Spleen (tissue), 11 donors: ENCODE results near the gene SUN5. TPM values are rescaled to one million over a fixed set of nuclear protein-coding genes. Genes with fewer than 3 reads are reported as not detected.
A peak's percentile ranks its signal among the peaks of the same experiment; 100 is the strongest.

Experiments
- DNase-seq: peaks from one replicate; pipeline ENCODE4 v3.0.0-alpha.2; 2020
- H3K27ac ChIP-seq, 8 donors: fragments of 200-600 bp; sonication (generic) in 7 of 8; 1 replicate in 4 of 8; 2 replicates in 4 of 8; pipeline versions ENCODE4 v1.5.0 to v1.8.0; 2016 to 2021; ENCODE audit warnings: inconsistent platforms in 4 of 8, mild to moderate bottlenecking in 4 of 8, moderate library complexity in 1 of 8
- H3K27me3 ChIP-seq, 7 donors: fragments of 200-600 bp; sonication (generic) in 6 of 7; replicated peaks in 1 of 7; 1 replicate in 4 of 7; 2 replicates in 3 of 7; pipeline versions ENCODE4 v1.5.0 to v1.8.0; 2016 to 2021; ENCODE audit warnings: inconsistent platforms in 3 of 7, mild to moderate bottlenecking in 1 of 7
- H3K36me3 ChIP-seq, 6 donors: fragments of 200-600 bp; sonication (generic) in 5 of 6; 1 replicate in 4 of 6; 2 replicates in 2 of 6; pipeline versions ENCODE4 v1.5.0 to v1.8.0; 2016 to 2021; ENCODE audit warnings: inconsistent platforms in 2 of 6
- H3K4me1 ChIP-seq, 6 donors: fragments of 200-600 bp; sonication (generic) in 5 of 6; 1 replicate in 3 of 6; 2 replicates in 3 of 6; pipeline versions ENCODE4 v1.5.0 to v1.8.0; 2016 to 2021; ENCODE audit warnings: inconsistent platforms in 3 of 6
- H3K4me3 ChIP-seq, 8 donors: fragments of 200-600 bp; sonication (generic) in 7 of 8; 1 replicate in 4 of 8; 2 replicates in 4 of 8; pipeline versions ENCODE4 v1.5.0 to v1.8.0; 2016 to 2021; ENCODE audit warnings: inconsistent platforms in 4 of 8, mild to moderate bottlenecking in 4 of 8, moderate library complexity in 2 of 8
- H3K9me3 ChIP-seq, 8 donors: fragments of 200-600 bp; sonication (generic) in 7 of 8; 1 replicate in 4 of 8; 2 replicates in 4 of 8; pipeline versions ENCODE4 v1.5.0 to v1.8.0; 2016 to 2021; ENCODE audit warnings: inconsistent platforms in 4 of 8
- POLR2A ChIP-seq, 3 donors: fragments of 450-650 bp; IDR thresholded peaks; one replicate each; pipeline ENCODE4 v1.5.1; 2017; ENCODE audit warnings: antibody characterized with exemption in 3 of 3, mild to moderate bottlenecking in 1 of 3
- POLR2AphosphoS5 ChIP-seq, 3 donors: sonication (generic); formaldehyde crosslinking; IDR thresholded peaks; one replicate each; pipeline ENCODE4 v1.5.1; 2017; ENCODE audit warnings: antibody characterized with exemption in 3 of 3
- WGBS, 5 donors: extraction: QIAGEN DNeasy Blood & Tissue Kit in 3 of 5; methylation state at CpG; one replicate each; pipeline versions ENCODE4 v1.1.5 to v1.1.7; 2013 to 2018; 5-methylcytosine and 5-hydroxymethylcytosine counted together
- intact Hi-C: fragments of 100-400 bp; cut with DNase I; formaldehyde crosslinking; loops from one replicate; pipeline ENCODE4 v1.15.0; 2023; ENCODE audit warnings: low total_unique reads
- polyA plus RNA-seq, 3 donors: library from polyadenylated mRNA; stranded (reverse); fragments of 200-250 nt; gene quantifications; one replicate each; pipeline ENCODE4 v1.2.1, GENCODE V29; 2013
- total RNA-seq, 7 donors: library from RNA; depleted of rRNA in 3 of 7; stranded (reverse); fragments of >200 nt in 3 of 7; fragmentation: NEBNext Ultra II Directional in 4 of 7; extraction: Animal tissue kit (Norgen Biotek cat#: 25700) in 4 of 7; gene quantifications; one replicate each; pipeline versions ENCODE4 v1.1.0 to v1.2.1, GENCODE V29; 2016 to 2021
- TF ChIP-seq, protein P1 (sequence below), 11 experiments: fragments of 200-600 bp in 7 of 11; fragments of 450-650 bp in 4 of 11; sonication (generic) in 4 of 11; IDR thresholded peaks in 8 of 11; conservative IDR thresholded peaks in 3 of 11; 1 replicate in 7 of 11; 2 replicates in 4 of 11; pipeline versions ENCODE4 v1.4.0 to v1.8.0; 2016 to 2021; ENCODE audit warnings: antibody characterized with exemption in 11 of 11, inconsistent platforms in 4 of 11, mild to moderate bottlenecking in 1 of 11
- donor health status: healthy with polysubstance abuse.
- donor health status: DM: no; HTN: no; CAD: no; lungs with moderate emphysema.
- donor health status: DM: no; HTN: no; CAD: no.
- donor health status: Bipolar disorder and iron deficiency.
- donor health status: healthy.
- donor health status: DM: no; HTN: no; CAD: no.
- donor health status: DM: yes; HTN: yes; CAD: no.

Gene SUN5
- total and polyA plus RNA-seq, 10 donors = not detected

GRCh38 chr20:33007376-33008335 is 3.4 kb upstream of the SUN5 start, which contains the start of gene BPIFB2:
Gene BPIFB2 (plus strand): TSS chr20:33007704. CDS start chr20:33008575, 871 bp downstream.
- intact Hi-C loops = loop anchor here (5.0 kb wide), 1 partner anchor 105 kb away; no protein-coding TSS in a partner anchor
- WGBS, 5 donors = 86 to 99% (median 92%) methylated on average over 7 to 11 of the region's 11 CpGs
- peak; percentile 57 for DNase-seq

DNA sequence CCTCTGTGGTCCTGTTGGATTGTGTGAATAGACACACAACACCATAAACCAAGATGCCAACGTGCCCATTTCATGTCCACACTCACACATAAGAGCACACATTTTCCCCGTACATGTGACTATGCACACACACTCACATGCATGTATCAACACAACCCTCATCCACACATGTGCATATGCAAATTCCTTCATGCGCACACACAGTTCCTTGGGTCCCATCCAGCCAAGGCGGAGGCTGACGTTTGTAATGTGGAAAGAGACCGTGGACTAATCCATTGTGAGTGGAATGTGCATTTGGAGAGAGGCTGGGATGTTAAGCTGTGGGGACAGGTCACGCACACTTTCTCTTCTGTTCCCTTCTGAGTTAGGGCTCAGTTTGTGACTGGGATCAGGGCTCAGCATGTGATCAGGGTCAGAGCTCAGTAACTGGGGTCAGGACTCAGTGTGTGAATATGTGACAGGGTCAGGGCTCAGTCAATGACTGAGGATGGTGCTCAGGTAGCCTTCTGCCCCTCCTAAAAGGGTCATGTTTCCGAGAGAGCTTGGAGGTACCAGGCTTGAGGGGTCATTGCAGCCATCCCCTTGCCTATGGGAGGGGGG is 2.6 kb upstream of the SUN5 start:
- 86 to 93% (median 87%) methylated on average over 7 to 8 of the region's 8 CpGs for WGBS, 5 donors
- Histone ChIP-seq H3K4me3 (no peak overlapping the region), H3K27me3 (no peaks in the 10 kb centered on the region), H3K4me1 (peaks cover 0 to 10% (median 0%) of the 10 kb centered on the region in 6 donors), H3K27ac (no peak overlapping the region), H3K36me3 (no peaks in the 10 kb centered on the region), H3K9me3 (peaks cover 0 to 12% (median 8%) of the 10 kb centered on the region in 8 donors)
- intact Hi-C loops = loop anchor here (5.0 kb wide), 1 partner anchor 105 kb away; no protein-coding TSS in a partner anchor
- TF ChIP-seq, protein P1, sequence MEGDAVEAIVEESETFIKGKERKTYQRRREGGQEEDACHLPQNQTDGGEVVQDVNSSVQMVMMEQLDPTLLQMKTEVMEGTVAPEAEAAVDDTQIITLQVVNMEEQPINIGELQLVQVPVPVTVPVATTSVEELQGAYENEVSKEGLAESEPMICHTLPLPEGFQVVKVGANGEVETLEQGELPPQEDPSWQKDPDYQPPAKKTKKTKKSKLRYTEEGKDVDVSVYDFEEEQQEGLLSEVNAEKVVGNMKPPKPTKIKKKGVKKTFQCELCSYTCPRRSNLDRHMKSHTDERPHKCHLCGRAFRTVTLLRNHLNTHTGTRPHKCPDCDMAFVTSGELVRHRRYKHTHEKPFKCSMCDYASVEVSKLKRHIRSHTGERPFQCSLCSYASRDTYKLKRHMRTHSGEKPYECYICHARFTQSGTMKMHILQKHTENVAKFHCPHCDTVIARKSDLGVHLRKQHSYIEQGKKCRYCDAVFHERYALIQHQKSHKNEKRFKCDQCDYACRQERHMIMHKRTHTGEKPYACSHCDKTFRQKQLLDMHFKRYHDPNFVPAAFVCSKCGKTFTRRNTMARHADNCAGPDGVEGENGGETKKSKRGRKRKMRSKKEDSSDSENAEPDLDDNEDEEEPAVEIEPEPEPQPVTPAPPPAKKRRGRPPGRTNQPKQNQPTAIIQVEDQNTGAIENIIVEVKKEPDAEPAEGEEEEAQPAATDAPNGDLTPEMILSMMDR (IDR thresholded peaks at IDR 0.05 in 8 of 11, conservative IDR thresholded peaks at IDR 0.05 in 3 of 11) = no peak
- no peak for TF ChIP-seq POLR2AphosphoS5 (IDR thresholded peaks at IDR 0.05)
- TF ChIP-seq POLR2A (IDR thresholded peaks at IDR 0.05) = no peak
- DNase-seq = peak; percentile 48

More at GRCh38 chr20:33007376-33008335, 3.4 kb upstream of the SUN5 start, which contains the start of gene BPIFB2:
- H3K27ac ChIP-seq = no peak within 1 kb of the TSS
- peaks cover 0 to 12% (median 8%) of the 10 kb centered on the region in 8 donors for H3K9me3 ChIP-seq
- no peaks in the 10 kb centered on the region for H3K36me3 ChIP-seq
- H3K4me3 ChIP-seq = no peak within 1 kb of the TSS
- TF ChIP-seq, protein P1 (IDR thresholded peaks at IDR 0.05 in 8 of 11, conservative IDR thresholded peaks at IDR 0.05 in 3 of 11) = no peak
- TF ChIP-seq POLR2AphosphoS5 (IDR thresholded peaks at IDR 0.05) = no peak
- no peak for TF ChIP-seq POLR2A (IDR thresholded peaks at IDR 0.05)
- H3K4me1 ChIP-seq = peaks cover 0 to 10% (median 0%) of the 10 kb centered on the region in 6 donors
- H3K27me3 ChIP-seq = no peaks in the 10 kb centered on the region

- intact Hi-C loops = loop anchor here (5.0 kb wide), 1 partner anchor 104 kb away; no protein-coding TSS in a partner anchor
- no peak overlapping the region for H3K27ac ChIP-seq
- TF ChIP-seq POLR2AphosphoS5 (IDR thresholded peaks at IDR 0.05) (no peak), POLR2A (IDR thresholded peaks at IDR 0.05) (no peak)
- TF ChIP-seq, protein P1 (IDR thresholded peaks at IDR 0.05 in 8 of 11, conservative IDR thresholded peaks at IDR 0.05 in 3 of 11) = no peak
- DNase-seq = peak; percentile 57
- H3K27me3 ChIP-seq = no peaks in the 10 kb centered on the region
- H3K4me1 ChIP-seq = peaks cover 0 to 10% (median 0%) of the 10 kb centered on the region in 6 donors
- no peak overlapping the region for H3K4me3 ChIP-seq
- 76 to 88% (median 87%) methylated on average over 8 of the region's 8 CpGs for WGBS, 5 donors
- H3K36me3 ChIP-seq = no peaks in the 10 kb centered on the region
- peaks cover 0 to 12% (median 8%) of the 10 kb centered on the region in 8 donors for H3K9me3 ChIP-seq
Observed at GRCh38 chr20:33005908-33006775, 1.9 kb upstream of the SUN5 start.
